Activated CD4-positive, alpha-beta T cell treated with anti-CD3 and anti-CD28 coated beads for 4 hours (primary cell): Measurements from ENCODE around the gene KLF17.
"Not testable (repeated sequence)": the region's sequence is repeated elsewhere in the genome, so short reads cannot be mapped to it uniquely, and the experiment has no call there.

Experiments used
- DNase-seq, 2 donors: peaks; one replicate each; pipeline ENCODE4 v3.0.0-alpha.2; 2020

KLF17 gene

DNA sequence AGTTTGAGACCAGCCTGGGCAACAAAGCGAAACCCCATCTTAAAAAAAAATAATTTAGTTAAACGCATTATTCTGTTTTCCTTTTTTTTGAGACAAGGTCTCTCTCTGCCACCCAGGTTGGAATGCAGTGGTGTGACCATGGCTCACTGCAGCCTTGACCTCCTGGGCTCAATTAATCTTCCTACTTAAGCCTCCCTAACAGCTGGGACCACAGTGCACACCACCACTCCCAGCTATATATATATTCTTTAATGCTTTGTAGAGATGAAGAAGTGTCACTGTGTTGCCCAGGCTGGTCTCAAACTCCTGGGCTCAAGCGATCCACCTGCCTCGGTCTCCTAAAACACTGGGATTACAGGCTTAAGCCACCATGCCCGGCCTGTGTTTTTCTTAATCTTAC lies 7.7 kb upstream of the KLF17 start:
- no peak for DNase-seq

- no peak for DNase-seq
Measured at GRCh38 chr1:44111861-44112260, 6.8 kb upstream of the KLF17 start.

DNA sequence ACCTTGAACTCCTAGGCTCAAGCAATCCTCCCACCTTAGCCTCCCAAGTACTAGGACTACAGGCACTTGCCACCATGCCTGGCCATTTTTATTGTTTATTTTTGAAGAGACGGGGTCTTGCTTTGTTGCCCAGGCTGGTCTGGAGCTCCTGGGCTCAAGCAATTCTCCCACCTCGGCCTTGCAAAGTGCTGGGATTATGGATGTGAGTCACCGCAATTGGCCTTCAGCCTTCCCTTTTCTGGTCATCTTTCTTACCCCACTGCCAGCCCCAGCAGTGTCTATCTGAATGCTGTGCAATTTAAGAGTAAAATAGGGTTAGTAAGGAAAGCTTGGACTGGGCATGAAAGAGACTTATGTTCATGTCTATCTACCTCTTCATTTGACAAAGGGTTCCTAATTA lies 6.1 kb upstream of the KLF17 start:
- no peak for DNase-seq

DNA sequence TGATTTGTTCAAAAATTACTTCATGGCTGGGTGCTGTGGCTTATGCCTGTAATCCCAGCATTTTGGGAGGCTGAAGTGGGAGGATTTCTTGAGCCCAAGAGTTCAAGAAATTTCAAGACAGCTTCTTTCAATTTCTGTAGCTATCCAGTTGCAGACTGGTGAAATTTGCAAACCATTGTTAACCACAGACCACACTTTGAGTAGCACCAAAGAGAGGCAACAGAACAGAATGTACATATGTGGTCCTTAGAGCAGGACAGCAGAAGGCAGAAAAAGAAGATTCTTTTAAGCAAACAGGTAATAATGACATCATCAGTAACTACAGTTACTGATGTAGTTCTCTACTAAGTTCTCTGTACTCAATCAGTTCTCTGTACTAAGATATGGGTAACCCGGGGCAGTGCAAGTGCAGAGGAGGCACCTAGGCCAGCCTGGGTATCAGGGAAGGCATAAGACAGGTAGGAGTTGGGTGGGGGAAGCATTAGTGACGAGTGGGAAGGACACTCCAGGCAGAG lies 5.5 kb upstream of the KLF17 start:
- DNase-seq, result no peak

GRCh38 chr1:44114098-44114497 lies 4.5 kb upstream of the KLF17 start:
- DNase-seq, result no peak

DNA sequence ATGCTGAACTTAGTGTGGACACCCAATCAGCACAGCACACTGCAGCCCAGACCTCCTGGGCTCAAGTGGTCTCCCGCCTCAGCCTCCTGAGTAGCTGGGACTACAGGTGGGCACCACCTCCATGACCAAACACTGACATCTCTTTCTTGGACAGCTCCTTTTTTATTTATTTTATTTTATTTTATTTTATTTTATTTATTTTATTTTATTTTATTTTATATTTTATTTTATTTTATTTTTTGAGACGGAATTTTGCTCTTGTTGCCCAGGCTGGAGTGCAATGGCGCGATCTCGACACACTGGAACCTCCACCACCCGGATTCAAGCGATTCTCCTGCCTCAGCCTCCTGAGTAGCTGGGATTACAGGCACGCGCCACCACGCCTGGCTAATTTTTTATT lies 1.3 kb upstream of the KLF17 start:
- not testable (repeated sequence) for DNase-seq

DNA sequence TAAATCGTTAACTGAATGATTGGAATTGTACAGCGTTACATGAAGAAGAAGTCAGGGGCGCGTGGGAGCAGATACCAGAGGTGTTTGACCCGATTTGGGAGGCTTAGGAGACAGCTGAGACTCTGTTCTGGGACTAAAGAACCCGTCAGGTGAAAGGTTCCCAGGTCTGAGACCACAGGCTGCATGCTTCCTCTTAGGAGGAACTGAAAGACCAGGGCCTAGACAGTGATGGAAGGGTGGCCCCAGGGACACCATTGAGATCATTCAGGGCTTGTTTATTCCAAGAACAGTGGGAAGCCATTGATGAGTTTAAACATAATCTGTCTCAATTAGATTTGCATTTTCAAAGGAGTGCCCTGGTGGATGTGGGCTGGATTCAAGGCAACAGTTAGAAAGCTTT lies 904 bp downstream of the KLF17 start:
- DNase-seq, result no peak

- no peak for DNase-seq
Measured at GRCh38 chr1:44120398-44120949, 1.9 kb downstream of the KLF17 start.

- DNase-seq, result no peak
Measured at GRCh38 chr1:44129616-44130500, 11.2 kb downstream of the KLF17 start.

DNA sequence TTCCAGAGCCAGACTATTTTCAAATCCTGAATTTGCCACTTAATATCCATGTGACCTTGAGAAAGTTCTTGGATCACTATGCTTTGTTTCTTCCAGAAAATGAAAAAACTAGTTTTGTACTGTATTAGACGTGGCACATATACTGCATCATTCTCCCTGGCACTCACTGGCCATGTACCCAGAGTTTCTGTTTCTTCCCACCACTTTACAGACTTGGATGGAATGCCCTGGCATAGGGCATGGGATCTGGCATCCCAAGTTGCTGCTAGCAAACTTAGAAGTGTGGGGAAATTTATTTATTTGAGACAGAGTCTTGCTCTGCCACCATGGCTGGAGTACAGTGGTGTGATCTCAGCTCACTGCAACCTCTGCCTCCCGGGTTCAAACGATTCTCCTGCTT lies 12.8 kb downstream of the KLF17 start:
- no peak for DNase-seq

DNA sequence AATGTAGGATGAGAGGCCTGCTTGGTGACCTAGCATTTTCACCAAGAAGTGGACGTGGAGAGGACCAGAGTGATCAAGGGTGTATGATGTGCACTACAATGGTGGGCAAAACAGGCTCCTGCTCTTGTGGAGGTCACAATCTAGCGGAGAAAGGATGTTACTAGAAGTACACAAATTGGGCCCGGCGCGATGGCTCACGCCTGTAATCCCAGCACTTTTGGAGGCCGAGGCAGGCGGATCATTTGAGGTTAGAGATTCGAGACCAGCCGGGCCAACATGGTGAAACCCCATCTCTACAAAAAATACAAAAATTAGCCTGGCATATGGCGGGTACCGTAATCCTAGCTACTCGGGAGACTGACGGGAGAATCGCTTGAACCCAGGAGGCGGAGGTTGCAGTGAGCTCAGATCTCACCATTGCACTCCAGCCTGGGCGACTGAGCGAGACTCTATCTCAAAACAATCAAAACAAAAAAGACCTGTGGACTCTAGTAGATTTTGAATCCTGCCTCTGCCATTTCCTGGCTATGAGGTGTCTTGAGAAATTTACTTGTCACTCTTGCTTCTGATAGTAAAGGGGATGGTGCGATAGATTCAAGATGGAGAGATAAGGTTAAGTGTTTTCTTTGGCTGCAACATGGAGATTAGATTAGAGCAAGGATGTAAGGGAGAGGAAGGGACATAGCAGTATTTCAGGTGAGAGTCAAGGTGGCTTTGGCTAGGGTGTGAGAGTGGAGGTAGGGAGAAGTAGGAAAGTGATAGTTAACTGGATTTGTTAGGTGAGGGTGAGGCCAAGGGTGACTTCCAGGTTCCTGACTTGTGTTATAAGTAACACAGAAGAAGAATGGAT lies 15.7 kb downstream of the KLF17 start:
- no peak for DNase-seq

DNA sequence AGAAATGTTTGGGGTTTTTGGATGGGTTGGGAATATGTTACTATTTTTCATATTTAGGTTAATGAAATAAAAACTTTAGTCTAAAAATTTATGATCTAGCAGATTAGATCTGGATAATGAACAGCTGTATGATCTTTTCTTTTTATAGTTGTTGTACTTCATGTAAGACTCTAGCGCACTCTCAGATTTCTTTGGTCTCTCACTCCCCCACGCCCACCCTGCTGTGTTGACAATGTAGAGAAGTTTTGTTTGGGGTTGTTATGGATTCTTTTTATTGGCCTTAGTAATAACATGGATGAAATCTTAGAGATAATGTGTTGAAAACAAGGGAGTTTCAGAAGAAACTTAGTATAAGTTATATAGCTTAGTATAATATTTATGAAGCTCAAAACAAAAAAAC lies 17.3 kb downstream of the KLF17 start:
- no peak for DNase-seq

DNA sequence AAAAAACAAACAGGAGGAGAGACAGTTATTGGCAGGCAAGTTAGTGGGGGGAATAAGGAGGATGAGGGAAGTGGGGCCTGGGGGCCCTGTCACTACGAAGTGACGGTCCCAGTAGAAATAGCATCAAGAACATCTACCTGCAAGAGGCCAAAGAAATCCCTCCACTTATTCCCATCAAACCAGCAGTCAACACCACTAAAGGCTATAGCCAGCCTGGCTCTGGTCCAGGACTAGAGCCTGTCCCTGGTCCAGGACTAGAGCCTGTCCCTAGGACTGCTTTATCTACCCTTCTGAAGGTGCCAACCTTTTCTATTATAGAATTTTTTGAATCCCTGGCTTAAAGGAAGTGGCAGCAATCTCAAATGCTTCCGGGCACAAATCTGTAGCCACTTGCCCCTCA lies 19.6 kb downstream of the KLF17 start:
- DNase-seq, result no peak

GRCh38 chr1:44139565-44139964 lies 20.9 kb downstream of the KLF17 start:
- DNase-seq, result not testable (repeated sequence)

DNA sequence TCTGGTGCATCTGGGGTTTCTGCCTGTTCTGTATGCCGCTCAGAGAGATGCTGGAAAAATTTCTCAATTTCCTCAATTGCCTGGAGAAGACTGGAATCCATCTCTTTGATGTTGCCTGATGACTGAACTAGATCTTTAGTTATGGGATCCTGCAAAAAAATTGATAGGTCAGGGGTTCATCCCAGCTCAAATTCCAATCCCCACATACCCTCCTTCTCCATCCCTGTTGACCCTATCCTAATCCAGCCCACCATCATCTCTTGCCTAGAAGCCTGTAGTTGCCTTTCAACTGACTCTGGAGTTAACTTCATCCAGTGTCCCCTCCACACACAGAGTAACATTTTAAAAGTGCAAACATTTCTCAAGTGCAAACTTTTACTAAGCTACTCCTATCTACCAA lies 22.9 kb downstream of the KLF17 start, which contains the start of gene KLF18:
KLF18 (minus strand) TSS at position 101 of the 400 bp plus-strand sequence; CDS start at position 101, 0 bp downstream.
- no peak for DNase-seq

- DNase-seq, result no peak
Measured at GRCh38 chr1:44144962-44145756, 26.5 kb downstream of the KLF17 start.

- no peak for DNase-seq
Measured at GRCh38 chr1:44146536-44147361, 28.1 kb downstream of the KLF17 start.

DNA sequence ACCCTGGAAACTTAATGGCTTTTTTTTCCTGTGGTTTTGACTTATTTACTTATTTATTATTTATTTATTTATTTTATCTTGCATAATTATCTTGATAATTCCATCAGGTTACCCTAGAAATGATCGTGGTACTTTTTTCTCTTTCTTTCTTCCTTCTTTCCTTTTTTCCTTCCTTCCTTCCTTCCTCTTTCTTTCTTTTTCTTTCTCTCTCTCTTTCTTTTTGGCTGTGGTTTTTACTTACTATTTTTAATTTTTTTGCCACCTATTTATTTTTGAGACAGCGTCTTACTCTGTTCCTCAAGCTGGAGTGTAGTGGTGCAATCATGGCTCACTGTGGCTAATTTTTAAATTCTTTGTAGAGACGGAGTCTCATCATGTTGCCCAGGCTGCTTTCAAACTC lies 29.0 kb downstream of the KLF17 start:
- no peak for DNase-seq

GRCh38 chr1:44151332-44151731 lies 32.7 kb downstream of the KLF17 start:
- no peak for DNase-seq

DNA sequence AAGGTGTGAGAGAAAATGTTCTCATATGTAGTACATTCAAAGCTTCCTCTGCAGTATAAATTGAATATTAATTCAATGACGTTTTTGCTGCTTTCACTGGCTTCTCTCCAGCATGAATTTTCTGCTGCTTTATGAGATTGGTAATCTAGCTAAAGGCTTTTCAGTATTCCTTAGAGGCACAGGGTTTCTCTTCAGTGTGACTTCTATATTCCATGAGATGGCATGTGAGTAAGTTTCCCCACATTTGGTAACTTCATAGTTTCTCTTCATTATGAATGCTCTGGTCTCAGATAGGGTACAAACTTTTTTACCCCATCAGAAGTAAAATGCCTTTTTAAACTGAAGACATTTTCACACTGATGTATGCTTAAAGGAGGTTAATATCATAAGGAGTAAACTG lies 33.2 kb downstream of the KLF17 start:
- DNase-seq, result no peak

DNA sequence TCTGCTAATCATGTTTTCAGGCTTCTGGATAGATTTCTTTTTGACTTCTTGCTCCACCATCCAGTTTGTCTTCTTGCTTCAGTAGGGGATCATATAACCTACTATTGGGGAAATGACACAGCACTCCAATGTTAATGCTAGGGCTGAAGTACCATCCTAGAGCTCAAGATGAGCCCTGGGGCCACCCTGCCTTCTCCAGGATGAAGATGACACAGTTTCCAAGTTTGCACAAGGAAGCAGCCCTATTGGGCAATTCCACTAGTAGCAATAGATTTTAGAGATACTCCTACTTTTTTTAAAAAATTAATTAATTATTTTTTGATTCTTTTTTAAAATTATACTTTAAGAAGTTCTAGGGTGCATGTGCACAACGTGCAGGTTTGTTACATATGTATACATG lies 34.1 kb downstream of the KLF17 start:
- DNase-seq, result no peak

DNA sequence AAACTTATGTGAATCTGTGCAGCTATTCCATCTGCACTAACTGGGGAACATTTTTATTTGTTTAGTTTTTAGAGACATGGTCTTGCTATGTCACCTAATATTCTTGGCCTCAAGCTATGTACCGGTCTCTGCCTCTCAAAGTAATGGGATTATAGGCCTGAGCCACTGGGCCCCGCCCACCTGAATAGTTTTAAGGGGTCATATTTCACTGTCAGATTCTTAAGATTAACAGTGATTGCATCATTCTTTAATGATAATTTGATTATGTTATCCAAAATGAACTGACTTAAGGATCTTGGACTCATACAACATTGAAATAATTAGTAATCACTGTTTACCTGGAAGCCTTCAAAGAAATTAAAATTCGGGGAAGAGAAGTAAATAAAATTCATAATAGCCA lies 35.4 kb downstream of the KLF17 start:
- no peak for DNase-seq
